Left lung (tissue), 10 donors: Measurements from ENCODE around the gene FAM20A. TPM values are rescaled to one million over a fixed set of nuclear protein-coding genes. Genes with fewer than 3 reads are reported as not detected.

Experiments used
- ATAC-seq: fragments of 200-7000 bp; cut with Tn5 transposase; one replicate; pipeline ENCODE4 v1.9.1; 2020; ENCODE audit warnings: moderate library complexity
- DNase-seq, 4 donors: peaks; one replicate each; pipeline ENCODE4 v3.0.0-alpha.2; 2013 to 2020
- H3K27ac ChIP-seq, 2 donors: fragments of 200-600 bp; sonication (generic) in 1 of 2; one replicate each; pipeline versions ENCODE4 v1.5.0 to v1.8.0; 2020 to 2021
- H3K27me3 ChIP-seq, 2 donors: fragments of 200-600 bp; sonication (generic) in 1 of 2; one replicate each; pipeline versions ENCODE4 v1.5.0 to v1.8.0; 2020 to 2021
- H3K36me3 ChIP-seq, 2 donors: fragments of 200-600 bp; sonication (generic) in 1 of 2; one replicate each; pipeline versions ENCODE4 v1.5.0 to v1.8.0; 2020 to 2021
- H3K4me1 ChIP-seq, 2 donors: fragments of 200-600 bp; one replicate each; pipeline ENCODE4 v1.8.0; 2021
- H3K4me3 ChIP-seq, 2 donors: fragments of 200-600 bp; sonication (generic) in 1 of 2; one replicate each; pipeline versions ENCODE4 v1.5.0 to v1.8.0; 2020 to 2021; ENCODE audit warnings: mild to moderate bottlenecking in 1 of 2
- H3K9me3 ChIP-seq, 2 donors: fragments of 200-600 bp; sonication (generic) in 1 of 2; one replicate each; pipeline versions ENCODE4 v1.5.0 to v1.8.0; 2020 to 2021
- intact Hi-C, 2 donors: fragments of 100-400 bp; cut with DNase I; formaldehyde crosslinking; loops; one replicate each; pipeline versions ENCODE4 v1.11.2 to v1.14.2; 2022
- polyA plus RNA-seq, 6 donors: library from polyadenylated mRNA; unstranded; fragments of 120-200 nt; gene quantifications; one replicate each; pipeline ENCODE4 v1.2.1, GENCODE V29; 2013; ENCODE audit not compliant: insufficient read length in 6 of 6
- total RNA-seq, 2 donors: library from RNA; stranded (reverse); fragmentation: NEBNext Ultra II Directional; extraction: Animal tissue kit (Norgen Biotek cat#: 25700); gene quantifications; one replicate each; pipeline ENCODE4 v1.2.1, GENCODE V29; 2021
- TF ChIP-seq, protein P1 (sequence below), 2 donors: fragments of 200-600 bp; sonication (generic) in 1 of 2; IDR thresholded peaks; one replicate each; pipeline versions ENCODE4 v1.5.0 to v1.8.0; 2021; ENCODE audit warnings: antibody characterized with exemption in 2 of 2
- donor health status: DM: no; HTN: yes; CAD: no.
- donor health status: DM: no; HTN: no; CAD: no.

FAM20A gene
- total and polyA plus RNA-seq, 8 donors: 3.8 to 85.9 (median 6.0) TPM

DNA sequence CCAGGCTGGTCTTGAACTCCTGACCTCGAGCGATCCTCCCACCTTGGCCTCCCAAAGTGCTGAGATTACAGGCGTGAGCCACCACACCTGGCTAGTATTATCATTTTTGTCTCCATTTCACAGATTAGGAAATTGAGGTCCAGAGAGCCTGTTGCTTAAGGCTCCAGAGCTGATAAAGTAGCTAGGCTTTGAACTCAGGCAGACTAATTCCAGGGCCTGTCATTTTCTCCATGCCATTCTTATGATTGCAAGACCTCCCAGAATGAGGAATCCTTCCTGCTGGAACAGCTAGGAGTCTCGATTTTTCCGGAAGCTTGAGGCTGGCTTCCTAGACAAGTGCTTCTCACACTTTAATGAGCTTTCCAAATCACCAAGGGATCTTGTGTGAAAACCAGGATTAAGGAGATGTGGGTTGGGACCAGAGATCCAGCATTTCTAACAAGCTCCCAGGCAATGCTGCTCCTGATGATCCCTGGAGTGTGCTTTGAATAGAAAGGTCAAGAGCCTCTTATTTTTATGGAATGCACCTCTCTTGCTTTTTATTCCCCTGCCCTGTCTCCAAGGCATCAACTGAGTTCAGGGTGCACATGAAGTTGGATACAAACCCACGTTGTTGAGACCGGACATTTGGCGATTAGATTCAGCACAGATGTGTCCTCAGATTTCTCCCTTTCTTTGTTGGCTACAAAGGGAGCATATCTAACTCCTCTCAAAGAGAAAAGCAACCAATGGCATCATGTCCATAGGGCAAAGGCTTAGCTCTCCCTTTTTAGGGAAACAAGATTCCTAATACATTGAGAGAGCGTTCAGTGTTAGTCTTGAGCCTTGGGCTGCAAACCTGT lies 40.3 kb upstream of the FAM20A start:
- TF ChIP-seq, protein P1, sequence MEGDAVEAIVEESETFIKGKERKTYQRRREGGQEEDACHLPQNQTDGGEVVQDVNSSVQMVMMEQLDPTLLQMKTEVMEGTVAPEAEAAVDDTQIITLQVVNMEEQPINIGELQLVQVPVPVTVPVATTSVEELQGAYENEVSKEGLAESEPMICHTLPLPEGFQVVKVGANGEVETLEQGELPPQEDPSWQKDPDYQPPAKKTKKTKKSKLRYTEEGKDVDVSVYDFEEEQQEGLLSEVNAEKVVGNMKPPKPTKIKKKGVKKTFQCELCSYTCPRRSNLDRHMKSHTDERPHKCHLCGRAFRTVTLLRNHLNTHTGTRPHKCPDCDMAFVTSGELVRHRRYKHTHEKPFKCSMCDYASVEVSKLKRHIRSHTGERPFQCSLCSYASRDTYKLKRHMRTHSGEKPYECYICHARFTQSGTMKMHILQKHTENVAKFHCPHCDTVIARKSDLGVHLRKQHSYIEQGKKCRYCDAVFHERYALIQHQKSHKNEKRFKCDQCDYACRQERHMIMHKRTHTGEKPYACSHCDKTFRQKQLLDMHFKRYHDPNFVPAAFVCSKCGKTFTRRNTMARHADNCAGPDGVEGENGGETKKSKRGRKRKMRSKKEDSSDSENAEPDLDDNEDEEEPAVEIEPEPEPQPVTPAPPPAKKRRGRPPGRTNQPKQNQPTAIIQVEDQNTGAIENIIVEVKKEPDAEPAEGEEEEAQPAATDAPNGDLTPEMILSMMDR (IDR thresholded peaks at IDR 0.05): no peak
- H3K27me3 ChIP-seq: no peaks in the 10 kb centered on the region
- intact Hi-C loops: no loop called here
- no peak for DNase-seq
- H3K4me1 ChIP-seq: no peaks in the 10 kb centered on the region
- no peak overlapping the region for H3K4me3 ChIP-seq
- H3K27ac ChIP-seq: no peak overlapping the region
- H3K36me3 ChIP-seq: no peaks in the 10 kb centered on the region
- ATAC-seq: no peak
- no peaks in the 10 kb centered on the region for H3K9me3 ChIP-seq

DNA sequence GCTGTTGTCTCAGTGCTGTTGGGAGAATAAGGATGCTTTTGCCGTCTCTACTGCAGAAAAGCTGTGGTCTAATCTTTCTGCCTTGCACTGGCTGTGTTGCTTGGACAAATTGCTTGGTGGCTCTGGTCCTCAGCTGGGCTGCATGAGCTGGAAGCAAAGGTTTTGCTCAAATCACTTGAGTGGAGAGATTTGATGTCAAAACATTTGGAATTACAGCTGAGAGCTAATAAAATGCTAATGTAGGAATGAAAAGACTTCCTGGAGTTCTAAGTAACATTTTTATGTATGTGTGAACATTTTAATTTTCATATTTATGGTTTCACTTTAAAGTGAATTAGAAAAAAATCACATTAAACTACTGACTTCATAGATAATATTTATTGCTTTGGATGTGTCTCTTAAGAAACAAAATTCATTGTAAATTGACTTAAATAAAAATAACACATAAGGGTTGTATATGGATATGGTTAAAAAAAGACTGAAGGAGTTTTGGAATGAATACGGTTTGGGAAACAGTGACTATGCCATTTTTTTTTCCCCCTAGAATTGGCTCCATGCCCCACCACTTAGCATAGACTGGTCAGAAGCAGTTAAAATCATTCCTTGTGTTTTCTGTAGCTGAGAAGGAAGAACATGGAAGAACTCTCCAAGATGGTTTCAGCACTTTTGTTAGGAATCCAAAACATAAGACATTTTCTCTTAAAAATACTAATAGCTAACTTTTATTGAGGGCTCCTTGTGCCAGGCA lies 39.2 kb upstream of the FAM20A start:
- H3K27ac ChIP-seq: no peak overlapping the region
- intact Hi-C loops: no loop called here
- H3K4me3 ChIP-seq: no peak overlapping the region
- DNase-seq: peak in 2 of 4 donors; percentile 40 to 52
- no peaks in the 10 kb centered on the region for H3K4me1 ChIP-seq
- no peaks in the 10 kb centered on the region for H3K9me3 ChIP-seq
- no peak for ATAC-seq
- H3K27me3 ChIP-seq: no peaks in the 10 kb centered on the region
- no peaks in the 10 kb centered on the region for H3K36me3 ChIP-seq
- TF ChIP-seq, protein P1 (IDR thresholded peaks at IDR 0.05): no peak

DNA sequence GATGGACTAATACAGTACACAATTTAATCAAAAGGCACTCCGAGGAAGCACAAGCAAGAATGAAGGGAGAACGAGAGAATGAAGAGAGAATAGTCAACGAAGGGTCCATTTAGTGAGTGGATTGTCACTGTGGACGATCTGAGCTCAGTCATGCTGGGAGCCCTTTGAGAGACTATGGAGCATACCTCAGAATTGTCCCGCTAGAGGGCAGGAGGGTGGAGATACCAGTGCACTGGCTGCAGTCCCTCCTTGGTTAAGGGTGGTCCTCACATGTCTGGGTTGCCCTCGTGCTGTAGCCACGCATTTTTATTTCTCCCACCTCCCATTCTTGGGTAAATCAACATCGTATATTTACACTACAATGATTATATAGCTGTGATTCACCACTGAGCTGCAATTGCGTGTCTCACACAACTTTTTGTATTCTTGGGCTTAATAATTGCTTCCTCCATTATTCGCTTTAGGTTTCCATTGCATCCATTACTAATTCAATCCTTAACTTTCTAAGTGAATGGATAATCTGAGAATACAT lies 33.2 kb upstream of the FAM20A start:
- intact Hi-C loops: no loop called here
- H3K4me3 ChIP-seq: no peak overlapping the region
- DNase-seq (no peak), ATAC-seq (no peak)
- no peaks in the 10 kb centered on the region for H3K27me3 ChIP-seq
- H3K27ac ChIP-seq: no peak overlapping the region
- TF ChIP-seq, protein P1 (IDR thresholded peaks at IDR 0.05): no peak
- no peaks in the 10 kb centered on the region for H3K9me3 ChIP-seq
- H3K4me1 ChIP-seq: no peaks in the 10 kb centered on the region
- H3K36me3 ChIP-seq: no peaks in the 10 kb centered on the region

DNA sequence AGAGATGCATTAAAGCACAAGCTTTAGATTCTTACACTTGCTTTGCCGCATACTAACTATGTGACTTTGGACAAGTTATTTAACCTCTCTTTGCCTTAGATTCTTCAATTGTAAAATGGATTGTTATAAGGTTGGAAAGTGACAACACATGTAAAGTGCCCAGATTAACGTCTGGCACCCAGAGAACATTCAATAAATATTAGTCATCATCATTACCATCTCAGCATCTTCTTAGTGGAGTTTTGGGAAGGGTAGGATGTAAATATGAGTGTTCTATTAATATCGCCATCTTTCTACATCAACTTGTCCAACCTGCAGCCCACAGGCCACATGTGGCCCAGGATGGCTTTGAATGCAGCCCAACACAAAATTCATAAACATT lies 27.4 kb upstream of the FAM20A start:
- Histone ChIP-seq H3K9me3 (no peaks in the 10 kb centered on the region), H3K27me3 (no peaks in the 10 kb centered on the region), H3K4me1 (no peaks in the 10 kb centered on the region), H3K4me3 (no peak overlapping the region), H3K27ac (no peak overlapping the region), H3K36me3 (no peaks in the 10 kb centered on the region)
- DNase-seq (no peak), ATAC-seq (no peak)
- intact Hi-C loops: no loop called here
- TF ChIP-seq, protein P1 (IDR thresholded peaks at IDR 0.05): no peak

DNA sequence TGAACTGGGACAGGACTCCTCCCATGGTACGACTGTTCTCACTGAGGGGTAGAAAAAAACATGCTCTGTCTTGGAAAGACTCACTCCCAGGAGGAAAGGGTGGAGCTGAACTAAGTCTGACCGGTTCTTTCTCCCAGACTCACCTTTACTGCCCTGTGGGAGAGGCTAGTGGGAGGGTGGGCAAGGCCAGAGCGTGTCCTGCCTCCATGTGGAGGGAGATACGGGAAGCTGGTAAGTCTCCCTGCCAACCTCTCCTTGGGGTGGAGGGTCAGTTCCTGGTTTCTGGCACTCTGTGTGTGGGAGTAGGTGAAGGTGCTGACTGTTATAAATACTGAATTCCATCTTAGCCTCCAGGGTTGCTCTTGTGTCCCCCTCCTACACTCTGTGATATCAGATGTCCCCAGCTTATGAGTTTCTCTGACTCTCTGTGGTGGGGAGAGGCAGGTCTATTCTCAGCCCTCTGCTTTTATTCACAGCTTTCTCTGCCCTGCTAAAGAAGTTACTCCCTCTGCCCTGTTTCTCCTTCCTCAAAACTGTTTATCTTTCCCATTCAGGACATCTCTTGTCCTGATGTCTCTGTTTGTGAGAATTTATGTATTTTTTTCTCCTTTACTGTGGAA lies 26.9 kb upstream of the FAM20A start:
- Histone ChIP-seq H3K36me3 (no peaks in the 10 kb centered on the region), H3K4me3 (no peak overlapping the region), H3K27me3 (no peaks in the 10 kb centered on the region), H3K9me3 (no peaks in the 10 kb centered on the region), H3K27ac (no peak overlapping the region), H3K4me1 (no peaks in the 10 kb centered on the region)
- TF ChIP-seq, protein P1 (IDR thresholded peaks at IDR 0.05): no peak
- ATAC-seq: peak; percentile 55
- DNase-seq: no peak
- intact Hi-C loops: no loop called here
